Smooth muscle cell (in vitro differentiated cells): ENCODE results near the gene SSMEM1. TPM values are rescaled to one million over a fixed set of nuclear protein-coding genes. Genes with fewer than 3 reads are reported as not detected.
"Not testable (repeated sequence)": the region's sequence is repeated elsewhere in the genome, so short reads cannot be mapped to it uniquely, and the experiment has no call there.

Source experiments
- DNase-seq: peaks from one replicate; lab custom pipeline; 2025; ENCODE audit not compliant: unreplicated experiment; lab: John Stamatoyannopoulos, UW
- H2AFZ ChIP-seq: fragments of 200-600 bp; sonication (generic); 2 replicates; pipeline ENCODE4 v1.6.0; 2016; ENCODE audit warnings: antibody characterized with exemption, low read depth, mild to moderate bottlenecking
- H3F3A ChIP-seq: fragments of 200-600 bp; sonication (generic); 2 replicates; pipeline ENCODE4 v1.6.0; 2017; ENCODE audit warnings: antibody characterized with exemption, low read depth
- H3K27ac ChIP-seq: fragments of 200-600 bp; sonication (generic); 2 replicates; pipeline ENCODE4 v1.5.1; 2016; ENCODE audit warnings: low read depth, mild to moderate bottlenecking
- H3K27me3 ChIP-seq: fragments of 200-600 bp; sonication (generic); 2 replicates; pipeline ENCODE4 v1.6.1; 2016; ENCODE audit warnings: low read depth, mild to moderate bottlenecking
- H3K36me3 ChIP-seq: fragments of 200-600 bp; sonication (generic); 2 replicates; pipeline ENCODE4 v1.5.1; 2016; ENCODE audit warnings: low read depth
- H3K4me1 ChIP-seq: fragments of 200-600 bp; sonication (generic); 2 replicates; pipeline ENCODE4 v1.5.1; 2016; ENCODE audit warnings: low read depth
- H3K4me2 ChIP-seq: fragments of 200-600 bp; sonication (generic); 2 replicates; pipeline ENCODE4 v1.6.0; 2016; ENCODE audit warnings: mild to moderate bottlenecking
- H3K4me3 ChIP-seq: fragments of 200-600 bp; sonication (generic); 2 replicates; pipeline ENCODE4 v1.5.1; 2016; ENCODE audit warnings: mild to moderate bottlenecking
- H3K79me2 ChIP-seq: fragments of 200-600 bp; sonication (generic); 2 replicates; pipeline ENCODE4 v1.6.0; 2016; ENCODE audit warnings: low read depth, mild to moderate bottlenecking
- H3K9ac ChIP-seq: fragments of 200-600 bp; sonication (generic); 2 replicates; pipeline ENCODE4 v1.6.0; 2016; ENCODE audit warnings: low read depth
- H3K9me3 ChIP-seq: fragments of 200-600 bp; sonication (generic); replicated peaks from 2 replicates; pipeline ENCODE4 v1.5.1; 2016; ENCODE audit warnings: low read depth
- H4K20me1 ChIP-seq: fragments of 200-600 bp; sonication (generic); 2 replicates; pipeline ENCODE4 v1.6.0; 2016; ENCODE audit warnings: low read depth
- WGBS: methylation state at CpG from one replicate; pipeline ENCODE4 v1.1.7; 2016; ENCODE audit warnings: low lambda C conversion rate; 5-methylcytosine and 5-hydroxymethylcytosine counted together
- polyA plus RNA-seq: library from polyadenylated mRNA; unstranded; fragments of >200 nt; fragmentation: Nextera tagmentation; extraction: Ambion mirVana; gene quantifications from 2 replicates; pipeline ENCODE4 v1.2.1, GENCODE V29; 2016
- total RNA-seq: library from RNA; depleted of rRNA; stranded (reverse); fragments of >200 nt; gene quantifications from 2 replicates; pipeline ENCODE4 v1.2.3, GENCODE V29; 2014
- TF ChIP-seq, protein P1 (sequence below): fragments of 200-600 bp; sonication (generic); IDR thresholded peaks from 2 replicates; pipeline ENCODE4 v1.5.1; 2017; ENCODE audit warnings: borderline replicate concordance, mild to moderate bottlenecking, antibody characterized with exemption; ENCODE audit not compliant: insufficient read depth, poor library complexity, severe bottlenecking

SSMEM1 gene
- total and polyA plus RNA-seq, 2 experiments from 2014 or later = not detected

- H3K9ac ChIP-seq = no peak overlapping the region
- 93% methylated on average over 9 of the region's 9 CpGs for WGBS
- no peak overlapping the region for H3K4me2 ChIP-seq
- H3K79me2 ChIP-seq = no peaks in the 10 kb centered on the region
- H3K4me3 ChIP-seq = no peak overlapping the region
- H3K4me1 ChIP-seq = no peaks in the 10 kb centered on the region
- H3K36me3 ChIP-seq = peaks cover 25% of the 10 kb centered on the region
- H2AFZ ChIP-seq = no peak overlapping the region
- DNase-seq = no peak
- H3K27ac ChIP-seq = no peak overlapping the region
- no peaks in the 10 kb centered on the region for H3K9me3 ChIP-seq
- no peaks in the 10 kb centered on the region for H3K27me3 ChIP-seq
- H4K20me1 ChIP-seq = no peaks in the 10 kb centered on the region
- TF ChIP-seq, protein P1, sequence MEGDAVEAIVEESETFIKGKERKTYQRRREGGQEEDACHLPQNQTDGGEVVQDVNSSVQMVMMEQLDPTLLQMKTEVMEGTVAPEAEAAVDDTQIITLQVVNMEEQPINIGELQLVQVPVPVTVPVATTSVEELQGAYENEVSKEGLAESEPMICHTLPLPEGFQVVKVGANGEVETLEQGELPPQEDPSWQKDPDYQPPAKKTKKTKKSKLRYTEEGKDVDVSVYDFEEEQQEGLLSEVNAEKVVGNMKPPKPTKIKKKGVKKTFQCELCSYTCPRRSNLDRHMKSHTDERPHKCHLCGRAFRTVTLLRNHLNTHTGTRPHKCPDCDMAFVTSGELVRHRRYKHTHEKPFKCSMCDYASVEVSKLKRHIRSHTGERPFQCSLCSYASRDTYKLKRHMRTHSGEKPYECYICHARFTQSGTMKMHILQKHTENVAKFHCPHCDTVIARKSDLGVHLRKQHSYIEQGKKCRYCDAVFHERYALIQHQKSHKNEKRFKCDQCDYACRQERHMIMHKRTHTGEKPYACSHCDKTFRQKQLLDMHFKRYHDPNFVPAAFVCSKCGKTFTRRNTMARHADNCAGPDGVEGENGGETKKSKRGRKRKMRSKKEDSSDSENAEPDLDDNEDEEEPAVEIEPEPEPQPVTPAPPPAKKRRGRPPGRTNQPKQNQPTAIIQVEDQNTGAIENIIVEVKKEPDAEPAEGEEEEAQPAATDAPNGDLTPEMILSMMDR = no peak
- no peaks in the 10 kb centered on the region for H3F3A ChIP-seq
These were observed 26.9 kb upstream of the SSMEM1 start for GRCh38 chr7:130180571-130181262.

DNA sequence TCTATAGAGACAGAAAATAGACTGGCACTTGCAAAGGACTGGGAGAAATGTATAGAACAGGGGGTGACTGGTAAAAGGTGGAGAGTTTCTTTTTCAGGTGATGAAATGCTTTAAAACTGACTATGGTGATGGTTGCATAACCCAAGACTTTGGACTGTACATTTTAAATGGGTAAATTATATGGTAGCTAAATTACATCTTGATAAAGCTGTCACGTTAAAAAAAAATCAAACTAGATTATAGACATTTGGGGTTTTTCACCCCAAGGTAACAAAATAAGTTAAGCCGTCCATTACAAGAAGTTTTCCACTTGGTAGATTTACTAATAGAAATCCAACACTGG lies 26.4 kb upstream of the SSMEM1 start:
- H2AFZ ChIP-seq = no peak overlapping the region
- no peaks in the 10 kb centered on the region for H3K79me2 ChIP-seq
- H3K4me3 ChIP-seq = no peak overlapping the region
- no peaks in the 10 kb centered on the region for H3K9me3 ChIP-seq
- no peaks in the 10 kb centered on the region for H3K4me1 ChIP-seq
- TF ChIP-seq, protein P1 = no peak
- no peaks in the 10 kb centered on the region for H3K27me3 ChIP-seq
- peaks cover 25% of the 10 kb centered on the region for H3K36me3 ChIP-seq
- H3K4me2 ChIP-seq = no peak overlapping the region
- DNase-seq = no peak
- no peak overlapping the region for H3K9ac ChIP-seq
- no peaks in the 10 kb centered on the region for H4K20me1 ChIP-seq
- 92% methylated on average over 2 of the region's 2 CpGs for WGBS
- no peak overlapping the region for H3K27ac ChIP-seq
- no peaks in the 10 kb centered on the region for H3F3A ChIP-seq

GRCh38 chr7:130182990-130183389 lies 24.7 kb upstream of the SSMEM1 start:
- H3K9ac ChIP-seq = no peak overlapping the region
- no peak overlapping the region for H3K4me2 ChIP-seq
- H2AFZ ChIP-seq = no peak overlapping the region
- H3K27ac ChIP-seq = no peak overlapping the region
- H4K20me1 ChIP-seq = no peaks in the 10 kb centered on the region
- no peaks in the 10 kb centered on the region for H3K4me1 ChIP-seq
- H3K36me3 ChIP-seq = peaks cover 25% of the 10 kb centered on the region
- TF ChIP-seq, protein P1 = no peak
- H3K27me3 ChIP-seq = no peaks in the 10 kb centered on the region
- 65% methylated on average over 2 of the region's 2 CpGs for WGBS
- H3K4me3 ChIP-seq = no peak overlapping the region
- H3F3A ChIP-seq = no peaks in the 10 kb centered on the region
- no peaks in the 10 kb centered on the region for H3K79me2 ChIP-seq
- H3K9me3 ChIP-seq = no peaks in the 10 kb centered on the region
- no peak for DNase-seq

GRCh38 chr7:130184349-130184748 lies 23.3 kb upstream of the SSMEM1 start:
- not testable (repeated sequence) for H3K4me3 ChIP-seq, DNase-seq, H2AFZ ChIP-seq, H3K27me3 ChIP-seq, H3K79me2 ChIP-seq, H3K9ac ChIP-seq, H3F3A ChIP-seq, H3K4me1 ChIP-seq, H4K20me1 ChIP-seq, H3K9me3 ChIP-seq, H3K4me2 ChIP-seq, H3K27ac ChIP-seq
- peaks cover 25% of the 10 kb centered on the region for H3K36me3 ChIP-seq
- WGBS = 90% methylated on average over 5 of the region's 5 CpGs
